Measurements from ENCODE around the gene AGPAT4.

AGPAT4 gene

DNA sequence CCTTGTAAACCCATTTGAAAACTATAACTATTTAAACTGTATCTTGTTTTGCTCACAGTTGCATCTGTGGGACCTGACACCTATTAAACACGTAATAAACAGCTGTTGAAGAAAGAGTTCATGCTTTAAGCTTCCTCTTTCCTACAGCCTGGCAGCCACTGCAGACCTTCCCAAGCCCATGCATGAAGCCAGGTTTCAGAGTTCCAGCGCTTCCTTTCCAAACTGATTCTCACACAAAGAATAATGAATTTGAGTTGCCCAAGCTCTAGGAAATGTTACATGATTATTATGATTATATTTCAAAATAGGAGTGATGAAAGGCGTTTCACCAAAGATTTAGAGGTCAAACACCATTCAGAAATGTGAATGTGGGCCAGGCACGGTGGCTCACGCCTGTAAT, 3.7 kb downstream of the AGPAT4 start:
- no peak for TF ChIP-seq CTCF (conservative IDR thresholded peaks at IDR 0.05; ENCODE audit: low read depth, low read length)
- DNase-seq (ENCODE audit: low read depth), result no peak
- no peak overlapping the region for H3K4me3 ChIP-seq (ENCODE audit: low read length)

GRCh38 chr6:161269310-161269709, 4.6 kb downstream of the AGPAT4 start:
- DNase-seq (ENCODE audit: low read depth), result no peak
- no peak for TF ChIP-seq CTCF (conservative IDR thresholded peaks at IDR 0.05; ENCODE audit: low read depth, low read length)
- H3K4me3 ChIP-seq (ENCODE audit: low read length), result no peak overlapping the region

DNA sequence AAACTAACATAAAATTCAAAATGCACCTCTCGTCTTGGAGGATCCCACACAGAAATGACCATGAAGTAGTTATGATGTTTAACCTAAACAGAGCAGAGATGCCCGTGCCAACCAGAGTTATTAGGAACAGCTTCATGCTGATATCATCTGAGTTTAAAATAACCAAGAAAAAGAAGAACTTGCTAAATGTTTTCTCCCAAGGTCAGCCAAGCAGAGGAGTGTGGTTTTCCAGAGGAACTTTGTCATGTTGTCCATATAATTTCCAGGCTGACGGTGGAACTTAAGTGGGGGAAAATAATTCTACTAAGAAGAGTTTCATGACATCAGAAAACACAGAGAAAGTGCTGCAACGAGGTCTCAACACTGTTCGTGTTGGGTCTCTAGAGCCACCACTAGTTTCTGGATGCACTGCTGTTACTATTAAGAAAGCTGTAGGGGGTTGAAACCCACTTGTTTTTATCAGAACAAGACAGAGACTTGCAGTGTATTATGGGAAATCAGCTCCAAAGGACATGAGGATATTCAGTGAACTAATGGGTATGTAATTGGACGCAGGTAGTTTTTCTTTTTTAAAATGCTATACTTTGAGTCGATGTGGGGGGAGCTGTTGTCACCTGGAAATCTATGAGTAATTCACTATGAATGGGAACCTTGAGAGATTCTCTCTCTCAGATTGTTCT, 5.2 kb downstream of the AGPAT4 start:
- H3K4me3 ChIP-seq (ENCODE audit: low read length), result no peak overlapping the region
- DNase-seq (ENCODE audit: low read depth), result no peak
- TF ChIP-seq CTCF (conservative IDR thresholded peaks at IDR 0.05; ENCODE audit: low read depth, low read length), result no peak

- no peak overlapping the region for H3K4me3 ChIP-seq (ENCODE audit: low read length)
- DNase-seq (ENCODE audit: low read depth), result no peak
- TF ChIP-seq CTCF (conservative IDR thresholded peaks at IDR 0.05; ENCODE audit: low read depth, low read length), result no peak
These were observed 7.2 kb downstream of the AGPAT4 start for GRCh38 chr6:161266513-161267230.

GRCh38 chr6:161265975-161266374, 7.9 kb downstream of the AGPAT4 start:
- no peak overlapping the region for H3K4me3 ChIP-seq (ENCODE audit: low read length)
- no peak for TF ChIP-seq CTCF (conservative IDR thresholded peaks at IDR 0.05; ENCODE audit: low read depth, low read length)
- no peak for DNase-seq (ENCODE audit: low read depth)

DNA sequence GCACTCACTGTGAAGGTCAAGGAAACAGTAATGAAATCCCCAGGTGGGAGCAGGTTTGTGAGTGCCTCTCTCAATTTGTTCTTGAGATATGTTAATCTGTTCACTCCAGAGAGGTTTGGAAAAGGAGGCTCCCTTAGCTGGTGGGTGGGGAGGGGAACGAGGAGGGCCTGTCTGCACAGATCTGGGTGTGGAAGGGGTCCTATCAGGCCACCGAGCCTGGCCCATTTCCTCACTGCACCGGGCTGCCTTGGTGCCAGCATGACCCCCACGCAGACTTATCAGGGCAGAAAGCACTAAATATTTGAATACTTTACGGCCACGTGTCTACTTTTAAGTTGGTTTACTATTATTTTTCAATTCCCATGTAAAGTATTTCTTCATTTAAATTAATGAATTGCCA, 8.3 kb downstream of the AGPAT4 start:
- DNase-seq (ENCODE audit: low read depth), result no peak
- no peak overlapping the region for H3K4me3 ChIP-seq (ENCODE audit: low read length)
- TF ChIP-seq CTCF (conservative IDR thresholded peaks at IDR 0.05; ENCODE audit: low read depth, low read length), result no peak

- no peak for TF ChIP-seq CTCF (conservative IDR thresholded peaks at IDR 0.05; ENCODE audit: low read depth, low read length)
- H3K4me3 ChIP-seq (ENCODE audit: low read length), result no peak overlapping the region
- DNase-seq (ENCODE audit: low read depth), result no peak
These were observed 9.7 kb downstream of the AGPAT4 start for GRCh38 chr6:161264181-161264580.
